ENCODE measurements around the gene SFT2D3.
"Not testable (repeated sequence)": the region's sequence is repeated elsewhere in the genome, so short reads cannot be mapped to it uniquely, and the experiment has no call there.

SFT2D3 gene

GRCh38 chr2:127740665-127741288 lies 39.5 kb downstream of the SFT2D3 start:
- DNase-seq (ENCODE audit: low read depth in 2 of 3, low spot score in 1 of 3), result no peak

GRCh38 chr2:127743477-127744026 lies 42.3 kb downstream of the SFT2D3 start:
- no peak for DNase-seq (ENCODE audit: low read depth in 2 of 3, low spot score in 1 of 3)

GRCh38 chr2:127747621-127748020 lies 46.3 kb downstream of the SFT2D3 start:
- no peak for DNase-seq (ENCODE audit: low read depth in 2 of 3, low spot score in 1 of 3)

DNA sequence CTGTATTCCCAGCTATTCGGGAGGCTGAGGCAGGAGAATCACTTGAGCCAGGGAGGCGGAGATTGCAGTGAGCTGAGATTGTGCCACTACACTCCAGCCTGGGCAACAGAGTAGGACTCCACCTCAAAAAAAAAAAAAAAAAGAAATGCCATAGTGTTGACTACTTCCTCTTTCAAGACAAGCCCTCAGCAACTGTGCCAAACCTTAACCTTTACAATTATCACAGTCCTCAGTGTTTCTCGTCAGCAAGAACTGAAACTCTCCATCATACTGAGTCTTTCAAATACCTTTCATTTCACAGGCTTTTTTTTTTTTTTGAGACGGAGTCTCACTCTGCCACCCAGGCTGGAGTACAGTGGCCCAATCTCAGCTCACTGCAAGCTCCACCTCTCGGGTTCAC lies 48.2 kb downstream of the SFT2D3 start:
- not testable (repeated sequence) for DNase-seq (ENCODE audit: low read depth in 2 of 3, low spot score in 1 of 3)

DNA sequence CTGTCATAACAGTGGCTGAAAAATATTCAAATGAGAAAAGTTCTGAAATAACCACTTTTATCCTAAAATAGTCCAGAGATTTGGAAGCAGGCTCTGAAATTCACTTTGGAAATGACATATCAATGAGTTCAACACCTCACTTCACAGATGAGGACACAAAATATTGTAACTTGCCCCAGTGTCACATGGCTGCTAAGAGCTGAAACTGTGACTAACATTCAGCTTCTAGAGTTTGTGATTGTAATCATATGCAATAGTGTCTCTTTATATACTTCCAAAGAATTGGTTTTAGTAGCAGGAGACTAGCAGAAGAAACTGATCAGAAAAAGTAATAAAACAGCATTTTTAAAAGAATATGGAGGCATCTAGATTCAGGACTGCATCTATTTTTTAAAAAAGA lies 52.1 kb downstream of the SFT2D3 start:
- no peak for DNase-seq (ENCODE audit: low read depth in 2 of 3, low spot score in 1 of 3)

DNA sequence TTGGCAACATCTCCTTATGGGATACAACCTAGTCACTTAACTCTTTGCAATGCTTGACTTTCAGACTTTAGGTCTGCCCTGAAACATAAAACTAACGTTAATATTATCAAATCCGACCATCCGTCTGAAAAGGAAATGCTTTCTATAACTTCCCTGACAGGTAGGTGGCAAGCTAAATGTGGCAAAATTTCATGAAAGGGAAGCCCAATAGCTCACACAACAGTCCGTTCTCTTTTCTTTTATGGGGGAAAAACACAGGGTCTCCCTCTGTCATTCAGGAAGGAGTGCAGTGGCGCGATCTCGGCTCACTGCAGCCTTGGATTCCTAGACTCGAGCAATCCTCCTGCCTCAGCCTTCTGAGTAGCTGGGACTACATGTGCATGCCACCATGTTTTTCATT lies 52.9 kb downstream of the SFT2D3 start:
- no peak for DNase-seq (ENCODE audit: low read depth in 2 of 3, low spot score in 1 of 3)

All from stimulated activated CD4-positive, alpha-beta T cell treated with anti-CD3 and anti-CD28 coated beads, Interleukin-12 subunit alpha, Interleukin-12 subunit beta, amount 100 ng/mL, for 48 hours (primary cell).